Activated naive CD8-positive, alpha-beta T cell treated with anti-CD3 and anti-CD28 coated beads, Interleukin-2, amount 50 U/mL, for 16 hours (primary cell): ENCODE results near the gene PIK3CD.
"Not testable (repeated sequence)": the region's sequence is repeated elsewhere in the genome, so short reads cannot be mapped to it uniquely, and the experiment has no call there.

ENCODE experiments used
- DNase-seq: peaks from one replicate; pipeline ENCODE4 v3.0.0-alpha.2; 2020; ENCODE audit warnings: low read depth, low spot score

The PIK3CD gene

GRCh38 chr1:9733160-9733789, 81.7 kb downstream of the PIK3CD start:
- no peak for DNase-seq

DNA sequence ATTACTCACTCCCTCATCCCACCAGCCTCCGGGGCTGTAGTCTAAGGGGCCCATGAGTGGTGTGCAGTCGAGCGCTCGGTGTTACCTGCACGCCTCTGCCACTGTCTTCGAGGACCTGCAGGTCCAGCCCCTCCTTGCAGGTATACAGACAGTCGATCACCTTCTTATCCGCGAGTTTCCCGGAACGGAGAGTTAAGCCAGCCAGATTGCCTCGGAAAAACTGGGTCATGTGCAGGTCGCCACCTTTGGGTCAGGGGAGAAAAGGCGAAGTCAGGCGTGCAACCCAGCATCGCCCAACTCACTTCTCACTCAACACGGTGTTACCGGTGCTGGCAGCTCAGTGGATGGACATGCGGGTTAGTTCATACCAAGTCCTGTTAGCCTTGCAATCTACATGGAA, 84.3 kb downstream of the PIK3CD start:
- DNase-seq = no peak

DNA sequence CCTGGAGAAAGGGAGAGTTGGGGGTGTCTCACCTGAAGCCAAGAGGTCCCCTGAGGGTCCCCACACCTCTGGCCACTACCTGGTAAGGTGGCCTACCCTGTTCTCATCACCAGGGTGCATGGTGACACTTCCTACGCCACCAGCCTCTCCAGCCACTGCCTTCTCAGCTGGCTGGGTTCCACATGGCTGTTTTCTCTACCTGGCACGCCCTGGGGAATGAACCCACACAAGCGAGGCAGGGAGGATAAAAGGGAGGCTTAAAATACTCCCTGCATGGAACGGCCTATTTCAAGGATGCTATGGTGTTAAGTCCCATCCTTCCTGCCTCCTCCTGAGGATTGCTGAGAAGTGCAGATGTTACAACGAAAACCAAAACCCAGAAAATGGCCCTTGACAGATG, 84.7 kb downstream of the PIK3CD start:
- no peak for DNase-seq

DNA sequence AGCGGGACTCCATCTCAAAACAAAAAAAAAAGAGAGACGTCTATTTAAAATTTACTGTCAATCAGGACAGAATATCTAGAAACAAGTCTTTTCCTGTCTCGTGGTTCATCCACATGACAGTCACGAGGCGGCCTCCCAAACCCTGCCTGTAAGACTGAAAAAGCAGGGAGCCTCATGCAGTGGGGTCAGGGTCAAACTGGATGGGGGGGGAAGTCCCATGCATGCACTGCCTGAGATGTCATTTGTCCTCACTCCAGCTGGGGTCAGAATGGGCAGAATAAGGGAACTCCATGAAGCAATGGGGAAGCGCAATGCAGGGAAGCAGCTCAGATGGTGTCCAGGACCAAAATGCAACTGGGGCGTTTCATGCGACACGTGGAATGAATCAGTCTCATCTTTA, 85.5 kb downstream of the PIK3CD start:
- no peak for DNase-seq

- DNase-seq = no peak
These were observed 86.1 kb downstream of the PIK3CD start for GRCh38 chr1:9737671-9738070.

DNA sequence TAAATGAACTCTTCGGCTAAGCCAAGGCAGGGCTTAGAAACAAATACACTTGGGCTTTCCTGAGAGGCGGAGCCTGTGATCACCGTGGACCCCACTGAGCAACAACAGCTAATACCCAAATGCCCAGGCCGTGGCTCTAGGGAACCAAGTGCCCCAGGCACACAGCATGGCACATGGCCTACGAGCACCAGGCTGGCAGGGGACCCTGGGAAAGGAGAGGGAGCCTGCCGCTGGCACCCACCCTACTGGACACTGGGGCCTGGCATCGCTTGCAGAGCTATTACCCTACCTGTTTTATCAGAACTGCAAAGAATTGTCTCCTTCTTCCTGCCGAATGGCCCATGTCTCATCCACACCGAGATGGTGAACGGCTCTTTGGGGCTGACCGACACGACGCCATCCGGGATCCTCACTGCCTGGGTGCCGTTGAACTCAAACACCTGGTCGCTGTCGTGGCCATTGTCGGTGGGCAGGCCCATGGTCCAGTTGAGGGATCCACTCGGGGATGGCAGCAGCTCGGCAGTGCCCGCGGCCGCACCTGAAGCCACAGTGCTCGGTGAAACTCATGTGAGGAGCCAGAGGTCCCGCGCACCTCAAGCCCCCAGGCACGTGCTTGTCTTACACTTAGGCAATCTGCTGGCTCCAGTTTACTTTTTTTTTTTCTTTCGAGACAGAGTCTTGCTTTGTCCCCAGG, 92.7 kb downstream of the PIK3CD start:
- DNase-seq = no peak

DNA sequence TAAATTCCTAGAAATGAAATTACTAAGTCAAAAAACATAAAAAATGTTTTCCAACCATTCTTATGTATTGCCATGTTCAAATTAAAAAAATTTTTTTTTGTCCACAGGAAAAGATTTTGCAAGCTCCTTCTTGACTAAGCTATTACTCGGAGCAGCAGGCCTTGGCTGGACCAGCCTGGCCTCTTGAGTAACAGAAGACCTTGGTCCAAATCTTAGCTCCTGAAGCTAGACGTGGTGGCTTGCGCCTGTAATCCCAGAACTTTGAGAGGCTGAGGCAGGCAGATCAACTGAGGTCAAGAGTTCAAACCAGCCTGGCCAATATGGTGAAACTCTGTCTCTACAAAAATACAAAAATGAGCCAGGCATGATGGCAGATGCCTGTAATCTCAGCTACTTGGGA, 94.7 kb downstream of the PIK3CD start:
- no peak for DNase-seq

- no peak for DNase-seq
These were observed 95.1 kb downstream of the PIK3CD start for GRCh38 chr1:9746651-9747050.

GRCh38 chr1:9748391-9748790, 96.9 kb downstream of the PIK3CD start:
- DNase-seq = not testable (repeated sequence)

DNA sequence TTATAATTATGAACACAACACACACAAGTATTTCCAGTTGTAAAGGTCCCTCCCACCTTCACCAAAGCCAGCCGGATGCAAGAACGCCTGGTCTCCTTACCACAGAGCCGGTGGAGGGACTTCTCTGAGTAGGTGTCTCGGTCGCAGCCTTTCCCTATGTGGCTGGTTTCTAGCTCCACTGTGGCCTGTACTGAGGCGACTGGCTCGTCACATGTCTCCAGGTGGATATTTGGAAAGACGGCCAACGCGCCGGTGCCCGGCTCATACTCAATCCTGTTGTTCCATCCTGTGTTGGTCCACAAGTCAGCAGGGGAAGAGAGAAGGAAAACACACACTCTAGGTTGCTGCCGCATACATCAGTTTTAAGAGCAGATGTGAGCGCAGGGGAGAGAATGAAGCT, 97.8 kb downstream of the PIK3CD start:
- DNase-seq = no peak

- no peak for DNase-seq
These were observed 100.4 kb downstream of the PIK3CD start for GRCh38 chr1:9751971-9752370.

DNA sequence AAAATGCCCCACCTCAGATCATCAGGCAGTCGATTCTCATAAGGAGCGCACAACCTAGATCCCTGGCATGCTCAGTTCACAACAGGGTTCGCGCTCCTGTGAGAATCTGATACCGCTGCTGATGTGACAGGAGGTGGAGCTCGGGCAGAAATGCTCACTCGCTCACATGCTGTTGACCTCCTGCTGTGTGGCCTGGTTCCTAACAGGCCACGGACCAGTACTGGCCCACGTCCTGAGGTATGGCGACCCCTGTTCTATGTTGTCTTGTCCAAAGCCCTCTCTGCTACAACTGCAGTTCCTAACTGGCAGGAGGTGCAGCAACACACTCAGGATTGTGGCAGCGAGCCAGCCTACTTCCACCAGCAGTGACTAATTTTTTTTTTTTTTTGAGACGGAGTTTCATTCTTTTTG, 101.6 kb downstream of the PIK3CD start:
- DNase-seq = no peak

- DNase-seq = no peak
These were observed 104.0 kb downstream of the PIK3CD start for GRCh38 chr1:9755441-9755995.

GRCh38 chr1:9758559-9759121, 107.1 kb downstream of the PIK3CD start:
- no peak for DNase-seq

- DNase-seq = no peak
These were observed 108.4 kb downstream of the PIK3CD start for GRCh38 chr1:9759939-9760338.

DNA sequence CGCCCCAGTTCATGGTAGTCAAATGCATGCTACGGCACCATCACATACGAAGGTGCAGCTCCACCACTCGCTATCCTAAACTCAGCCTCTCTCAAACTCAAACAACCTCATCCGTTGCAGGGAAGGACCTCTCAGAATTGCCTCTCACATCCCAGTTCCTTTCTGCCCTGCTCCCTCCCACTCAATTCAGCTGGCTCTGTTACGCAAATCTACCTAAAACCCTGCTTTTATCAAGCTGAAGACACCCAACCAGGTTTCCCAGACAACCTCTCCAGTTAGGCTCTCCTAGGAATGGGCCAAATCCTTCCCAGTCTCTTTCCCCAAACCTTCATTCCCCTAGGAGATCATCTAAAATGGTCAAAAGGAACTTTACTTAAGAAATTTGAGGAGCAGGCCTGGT, 109.3 kb downstream of the PIK3CD start:
- DNase-seq = no peak

GRCh38 chr1:9761855-9762254, 110.3 kb downstream of the PIK3CD start:
- no peak for DNase-seq

DNA sequence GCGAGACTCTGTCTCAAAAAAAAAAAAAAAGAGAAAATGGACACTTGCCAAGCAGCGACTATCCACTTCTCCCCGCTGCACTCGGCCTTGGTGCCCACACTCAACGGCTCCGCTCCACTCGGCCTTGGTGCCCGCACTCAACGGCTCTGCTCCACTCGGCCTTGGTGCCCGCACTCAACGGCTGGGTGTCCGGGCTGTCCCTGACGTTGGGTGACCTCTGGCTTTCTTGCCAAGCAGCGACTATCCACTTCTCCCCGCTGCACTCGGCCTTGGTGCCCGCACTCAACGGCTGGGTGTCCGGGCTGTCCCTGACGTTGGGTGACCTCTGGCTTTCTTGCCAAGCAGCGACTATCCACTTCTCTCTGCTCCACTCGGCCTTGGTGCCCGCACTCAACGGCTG, 110.9 kb downstream of the PIK3CD start:
- not testable (repeated sequence) for DNase-seq

DNA sequence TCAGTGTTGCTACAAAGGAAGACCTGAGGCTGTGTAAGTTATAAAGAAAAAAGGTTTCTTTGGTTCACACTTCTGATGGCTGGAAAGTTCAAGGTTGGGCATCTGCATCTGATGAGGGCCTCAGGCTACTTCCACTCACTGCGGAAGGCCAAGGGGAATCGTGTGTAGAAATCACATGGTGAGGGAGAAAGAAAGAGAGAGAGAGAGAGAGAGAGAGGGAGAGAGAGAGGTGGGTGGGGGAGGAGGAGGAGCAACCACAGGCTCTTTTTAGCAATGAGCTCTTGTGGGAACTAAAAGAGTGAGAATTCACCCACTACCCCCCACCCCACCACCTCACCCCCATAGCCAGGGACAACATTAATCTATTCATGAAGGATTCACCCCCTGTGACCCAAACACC, 112.4 kb downstream of the PIK3CD start:
- DNase-seq = no peak

- DNase-seq = no peak
These were observed 113.0 kb downstream of the PIK3CD start for GRCh38 chr1:9764550-9764949.

GRCh38 chr1:9766759-9767442, 115.4 kb downstream of the PIK3CD start:
- DNase-seq = no peak

GRCh38 chr1:9767964-9768668, 116.6 kb downstream of the PIK3CD start:
- no peak for DNase-seq
